DMS53 (cell line): ENCODE data around the gene CHPF.

Experiments
- DNase-seq: peaks from one replicate; lab custom pipeline; 2025; lab: John Stamatoyannopoulos, UW

Gene CHPF

GRCh38 chr2:219551441-219552381 lies 8.1 kb upstream of the CHPF start:
- DNase-seq, result peak; percentile 82

- no peak for DNase-seq
Measured at GRCh38 chr2:219549619-219550018, 6.0 kb upstream of the CHPF start.

- no peak for DNase-seq
Measured at GRCh38 chr2:219548990-219549389, 5.4 kb upstream of the CHPF start.

- no peak for DNase-seq
Measured at GRCh38 chr2:219547621-219548020, 4.0 kb upstream of the CHPF start.

- DNase-seq, result no peak
Measured at GRCh38 chr2:219545943-219546352, 2.3 kb upstream of the CHPF start.

GRCh38 chr2:219545295-219545942 lies 1.8 kb upstream of the CHPF start:
- no peak for DNase-seq

- no peak for DNase-seq
Measured at GRCh38 chr2:219544567-219544966, 958 bp upstream of the CHPF start.

- DNase-seq, result peak; percentile 83
Measured at GRCh38 chr2:219542931-219543595, 546 bp downstream of the CHPF start.

GRCh38 chr2:219541611-219542180 lies 1.9 kb downstream of the CHPF start:
- peak; percentile 95 for DNase-seq

- DNase-seq, result no peak
Measured at GRCh38 chr2:219540784-219541504, 2.7 kb downstream of the CHPF start.

GRCh38 chr2:219539926-219540678 lies 3.5 kb downstream of the CHPF start:
- DNase-seq, result no peak

GRCh38 chr2:219538956-219539788 lies 4.4 kb downstream of the CHPF start:
- no peak for DNase-seq

GRCh38 chr2:219538504-219538951 lies 5.1 kb downstream of the CHPF start:
- DNase-seq, result no peak

- DNase-seq, result peak; percentile 17
Measured at GRCh38 chr2:219537657-219538488, 5.7 kb downstream of the CHPF start.

GRCh38 chr2:219536967-219537366 lies 6.6 kb downstream of the CHPF start:
- no peak for DNase-seq

- DNase-seq, result no peak
Measured at GRCh38 chr2:219536425-219536824, 7.2 kb downstream of the CHPF start.

GRCh38 chr2:219533930-219534661 lies 9.5 kb downstream of the CHPF start:
- peak; percentile 63 for DNase-seq

- no peak for DNase-seq
Measured at GRCh38 chr2:219532378-219532649, 11.3 kb downstream of the CHPF start.
